Smooth muscle cell (in vitro differentiated cells): ENCODE data around the gene MRPL38. TPM values are rescaled to one million over a fixed set of nuclear protein-coding genes. Genes with fewer than 3 reads are reported as not detected.

Source experiments
- DNase-seq: peaks from one replicate; lab custom pipeline; 2025; ENCODE audit not compliant: unreplicated experiment; lab: John Stamatoyannopoulos, UW
- H2AFZ ChIP-seq: fragments of 200-600 bp; sonication (generic); 2 replicates; pipeline ENCODE4 v1.6.0; 2016; ENCODE audit warnings: antibody characterized with exemption, low read depth, mild to moderate bottlenecking
- H3F3A ChIP-seq: fragments of 200-600 bp; sonication (generic); 2 replicates; pipeline ENCODE4 v1.6.0; 2017; ENCODE audit warnings: antibody characterized with exemption, low read depth
- H3K27ac ChIP-seq: fragments of 200-600 bp; sonication (generic); 2 replicates; pipeline ENCODE4 v1.5.1; 2016; ENCODE audit warnings: low read depth, mild to moderate bottlenecking
- H3K27me3 ChIP-seq: fragments of 200-600 bp; sonication (generic); 2 replicates; pipeline ENCODE4 v1.6.1; 2016; ENCODE audit warnings: low read depth, mild to moderate bottlenecking
- H3K36me3 ChIP-seq: fragments of 200-600 bp; sonication (generic); 2 replicates; pipeline ENCODE4 v1.5.1; 2016; ENCODE audit warnings: low read depth
- H3K4me1 ChIP-seq: fragments of 200-600 bp; sonication (generic); 2 replicates; pipeline ENCODE4 v1.5.1; 2016; ENCODE audit warnings: low read depth
- H3K4me2 ChIP-seq: fragments of 200-600 bp; sonication (generic); 2 replicates; pipeline ENCODE4 v1.6.0; 2016; ENCODE audit warnings: mild to moderate bottlenecking
- H3K4me3 ChIP-seq: fragments of 200-600 bp; sonication (generic); 2 replicates; pipeline ENCODE4 v1.5.1; 2016; ENCODE audit warnings: mild to moderate bottlenecking
- H3K79me2 ChIP-seq: fragments of 200-600 bp; sonication (generic); 2 replicates; pipeline ENCODE4 v1.6.0; 2016; ENCODE audit warnings: low read depth, mild to moderate bottlenecking
- H3K9ac ChIP-seq: fragments of 200-600 bp; sonication (generic); 2 replicates; pipeline ENCODE4 v1.6.0; 2016; ENCODE audit warnings: low read depth
- H3K9me3 ChIP-seq: fragments of 200-600 bp; sonication (generic); replicated peaks from 2 replicates; pipeline ENCODE4 v1.5.1; 2016; ENCODE audit warnings: low read depth
- H4K20me1 ChIP-seq: fragments of 200-600 bp; sonication (generic); 2 replicates; pipeline ENCODE4 v1.6.0; 2016; ENCODE audit warnings: low read depth
- WGBS: methylation state at CpG from one replicate; pipeline ENCODE4 v1.1.7; 2016; ENCODE audit warnings: low lambda C conversion rate; 5-methylcytosine and 5-hydroxymethylcytosine counted together
- polyA plus RNA-seq: library from polyadenylated mRNA; unstranded; fragments of >200 nt; fragmentation: Nextera tagmentation; extraction: Ambion mirVana; gene quantifications from 2 replicates; pipeline ENCODE4 v1.2.1, GENCODE V29; 2016
- total RNA-seq: library from RNA; depleted of rRNA; stranded (reverse); fragments of >200 nt; gene quantifications from 2 replicates; pipeline ENCODE4 v1.2.3, GENCODE V29; 2014
- TF ChIP-seq, protein P1 (sequence below): fragments of 200-600 bp; sonication (generic); IDR thresholded peaks from 2 replicates; pipeline ENCODE4 v1.5.1; 2017; ENCODE audit warnings: borderline replicate concordance, mild to moderate bottlenecking, antibody characterized with exemption; ENCODE audit not compliant: insufficient read depth, poor library complexity, severe bottlenecking

The MRPL38 gene
- 32.6 and 48.4 TPM in 2 replicates for total RNA-seq
- polyA plus RNA-seq: 90.5 and 107 TPM in 2 replicates

DNA sequence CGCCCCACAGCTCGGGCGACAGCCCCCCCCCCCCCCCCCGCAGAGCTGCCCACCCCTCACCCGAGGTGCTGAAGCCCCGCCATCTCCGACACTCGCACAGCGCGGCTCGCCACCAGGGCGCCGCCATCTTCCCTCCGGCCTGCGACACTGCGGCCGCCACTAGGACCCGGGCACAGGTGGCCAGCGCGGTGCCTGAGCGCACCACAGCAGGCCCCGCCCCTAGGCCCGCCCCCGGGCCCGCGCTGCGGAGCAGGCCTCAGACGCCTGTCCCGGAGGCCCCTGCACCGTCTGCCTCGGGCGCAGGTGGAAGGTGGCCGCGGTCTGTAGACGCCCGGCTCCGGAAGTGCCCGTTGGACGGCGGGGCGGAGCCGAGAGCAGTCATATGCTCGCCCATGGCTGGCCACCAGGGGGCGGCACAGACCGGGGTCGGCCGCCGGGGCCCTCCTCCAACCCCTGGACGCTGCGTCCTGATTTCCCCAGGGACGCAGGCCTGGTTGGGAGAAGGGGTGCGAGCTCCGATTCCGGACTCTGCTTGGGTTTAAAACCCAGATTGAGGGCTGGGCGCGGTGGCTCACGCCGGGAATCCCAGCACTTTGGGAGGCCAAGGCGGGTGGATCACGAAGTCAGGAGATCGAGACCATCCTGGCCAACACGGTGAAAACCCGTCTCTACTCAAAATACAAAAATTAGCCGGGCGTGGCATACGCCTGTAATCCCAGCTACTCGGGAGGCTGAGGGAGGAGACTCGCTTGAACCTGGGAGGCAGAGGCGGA is at the start of gene MRPL38:
MRPL38 (minus strand) TSS at position 136 of the 773 bp plus-strand sequence; CDS start at position 127, 9 bp downstream.
- H3F3A ChIP-seq: peaks cover 4% of the 10 kb centered on the region
- H3K9ac ChIP-seq: peak within 1 kb of the TSS; percentile 86
- TF ChIP-seq, protein P1, sequence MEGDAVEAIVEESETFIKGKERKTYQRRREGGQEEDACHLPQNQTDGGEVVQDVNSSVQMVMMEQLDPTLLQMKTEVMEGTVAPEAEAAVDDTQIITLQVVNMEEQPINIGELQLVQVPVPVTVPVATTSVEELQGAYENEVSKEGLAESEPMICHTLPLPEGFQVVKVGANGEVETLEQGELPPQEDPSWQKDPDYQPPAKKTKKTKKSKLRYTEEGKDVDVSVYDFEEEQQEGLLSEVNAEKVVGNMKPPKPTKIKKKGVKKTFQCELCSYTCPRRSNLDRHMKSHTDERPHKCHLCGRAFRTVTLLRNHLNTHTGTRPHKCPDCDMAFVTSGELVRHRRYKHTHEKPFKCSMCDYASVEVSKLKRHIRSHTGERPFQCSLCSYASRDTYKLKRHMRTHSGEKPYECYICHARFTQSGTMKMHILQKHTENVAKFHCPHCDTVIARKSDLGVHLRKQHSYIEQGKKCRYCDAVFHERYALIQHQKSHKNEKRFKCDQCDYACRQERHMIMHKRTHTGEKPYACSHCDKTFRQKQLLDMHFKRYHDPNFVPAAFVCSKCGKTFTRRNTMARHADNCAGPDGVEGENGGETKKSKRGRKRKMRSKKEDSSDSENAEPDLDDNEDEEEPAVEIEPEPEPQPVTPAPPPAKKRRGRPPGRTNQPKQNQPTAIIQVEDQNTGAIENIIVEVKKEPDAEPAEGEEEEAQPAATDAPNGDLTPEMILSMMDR: peak; percentile 100
- H3K9me3 ChIP-seq: no peaks in the 10 kb centered on the region
- peak within 1 kb of the TSS; percentile 88 for H2AFZ ChIP-seq
- H3K4me1 ChIP-seq: peaks cover 9% of the 10 kb centered on the region
- peak; percentile 79 for DNase-seq
- H3K4me2 ChIP-seq: peak within 1 kb of the TSS; percentile 96
- peaks cover 7% of the 10 kb centered on the region for H3K79me2 ChIP-seq
- H4K20me1 ChIP-seq: no peaks in the 10 kb centered on the region
- no peaks in the 10 kb centered on the region for H3K36me3 ChIP-seq
- WGBS: 6% methylated on average over 60 of the region's 69 CpGs
- peak within 1 kb of the TSS; percentile 94 for H3K4me3 ChIP-seq
- no peaks in the 10 kb centered on the region for H3K27me3 ChIP-seq
- H3K27ac ChIP-seq: peak within 1 kb of the TSS; percentile 27

DNA sequence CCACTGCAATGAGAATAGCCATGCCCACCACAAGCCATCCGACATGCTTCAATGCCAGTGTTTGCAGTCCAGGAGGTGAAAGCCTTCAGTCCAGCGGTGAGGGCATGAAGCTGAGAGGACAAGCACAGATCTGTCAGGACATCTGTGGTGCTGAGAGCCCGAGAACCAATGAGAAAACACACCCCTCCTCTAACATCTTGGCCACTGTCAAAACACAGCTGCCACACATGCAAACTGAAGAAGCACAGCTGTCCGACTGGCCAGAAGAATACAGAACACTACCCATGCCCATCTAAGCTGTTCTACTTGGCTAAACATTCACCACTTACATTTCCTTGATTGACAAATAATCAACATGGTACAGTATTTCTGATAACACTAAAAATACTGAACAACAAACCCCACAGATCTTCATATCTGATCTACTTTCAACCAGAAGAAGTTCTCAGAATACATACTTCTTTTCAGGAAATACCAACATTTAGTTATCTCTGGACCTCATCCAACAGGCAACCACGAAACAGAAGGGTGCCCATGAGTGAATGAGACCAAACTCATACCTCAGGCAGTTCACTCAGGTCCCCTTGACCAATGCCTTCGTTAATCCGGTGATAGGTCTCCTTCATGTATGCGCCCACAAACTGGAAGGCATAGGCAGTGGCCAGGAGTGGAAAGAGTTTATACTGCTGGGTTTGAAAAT is 46.3 kb upstream of the MRPL38 start:
- Histone ChIP-seq H3K27me3 (no peaks in the 10 kb centered on the region), H3K4me2 (no peak overlapping the region), H3K9me3 (no peaks in the 10 kb centered on the region), H2AFZ (no peak overlapping the region), H3K4me3 (no peak overlapping the region), H3F3A (no peaks in the 10 kb centered on the region), H3K4me1 (no peaks in the 10 kb centered on the region), H4K20me1 (peaks cover 7% of the 10 kb centered on the region), H3K79me2 (no peaks in the 10 kb centered on the region), H3K27ac (no peak overlapping the region), H3K9ac (no peak overlapping the region), H3K36me3 (peaks cover 26% of the 10 kb centered on the region)
- no peak for DNase-seq
- 96% methylated on average over 8 of the region's 8 CpGs for WGBS
- TF ChIP-seq, protein P1: no peak

DNA sequence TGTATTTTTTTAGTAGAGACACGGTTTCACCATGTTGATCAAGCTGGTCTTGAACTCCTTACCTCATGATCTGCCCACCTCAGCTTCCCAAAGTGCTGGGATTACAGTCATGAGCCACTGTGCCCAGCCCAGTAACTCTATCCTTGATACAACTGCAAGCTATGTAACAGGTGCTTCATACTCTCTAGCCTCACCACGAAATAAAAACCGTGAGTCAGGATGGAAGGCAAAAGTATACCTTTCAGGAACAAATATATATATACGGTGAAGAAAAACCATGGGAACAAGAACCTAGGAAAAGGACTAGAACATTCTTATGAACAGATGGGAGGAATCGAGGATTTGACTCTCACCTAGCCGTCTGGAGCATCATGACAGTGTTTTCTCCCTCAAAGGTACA is 45.7 kb upstream of the MRPL38 start:
- H3K4me2 ChIP-seq: no peak overlapping the region
- DNase-seq: no peak
- no peaks in the 10 kb centered on the region for H3F3A ChIP-seq
- no peaks in the 10 kb centered on the region for H3K79me2 ChIP-seq
- H3K4me1 ChIP-seq: no peaks in the 10 kb centered on the region
- H3K9me3 ChIP-seq: no peaks in the 10 kb centered on the region
- H2AFZ ChIP-seq: no peak overlapping the region
- no peaks in the 10 kb centered on the region for H3K27me3 ChIP-seq
- WGBS: 95% methylated on average over 6 of the region's 6 CpGs
- H3K27ac ChIP-seq: no peak overlapping the region
- H4K20me1 ChIP-seq: peaks cover 7% of the 10 kb centered on the region
- H3K36me3 ChIP-seq: peaks cover 25% of the 10 kb centered on the region
- H3K9ac ChIP-seq: no peak overlapping the region
- TF ChIP-seq, protein P1: no peak
- H3K4me3 ChIP-seq: no peak overlapping the region
